ENCODE measurements around the gene VSX1.

GRCh38 chr20:25038591-25039015 lies 43.3 kb downstream of the VSX1 start:
- TF ChIP-seq, protein P1, sequence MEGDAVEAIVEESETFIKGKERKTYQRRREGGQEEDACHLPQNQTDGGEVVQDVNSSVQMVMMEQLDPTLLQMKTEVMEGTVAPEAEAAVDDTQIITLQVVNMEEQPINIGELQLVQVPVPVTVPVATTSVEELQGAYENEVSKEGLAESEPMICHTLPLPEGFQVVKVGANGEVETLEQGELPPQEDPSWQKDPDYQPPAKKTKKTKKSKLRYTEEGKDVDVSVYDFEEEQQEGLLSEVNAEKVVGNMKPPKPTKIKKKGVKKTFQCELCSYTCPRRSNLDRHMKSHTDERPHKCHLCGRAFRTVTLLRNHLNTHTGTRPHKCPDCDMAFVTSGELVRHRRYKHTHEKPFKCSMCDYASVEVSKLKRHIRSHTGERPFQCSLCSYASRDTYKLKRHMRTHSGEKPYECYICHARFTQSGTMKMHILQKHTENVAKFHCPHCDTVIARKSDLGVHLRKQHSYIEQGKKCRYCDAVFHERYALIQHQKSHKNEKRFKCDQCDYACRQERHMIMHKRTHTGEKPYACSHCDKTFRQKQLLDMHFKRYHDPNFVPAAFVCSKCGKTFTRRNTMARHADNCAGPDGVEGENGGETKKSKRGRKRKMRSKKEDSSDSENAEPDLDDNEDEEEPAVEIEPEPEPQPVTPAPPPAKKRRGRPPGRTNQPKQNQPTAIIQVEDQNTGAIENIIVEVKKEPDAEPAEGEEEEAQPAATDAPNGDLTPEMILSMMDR (IDR thresholded peaks at IDR 0.05): no peak
- no peak for TF ChIP-seq EP300 (IDR thresholded peaks at IDR 0.05)

All from ovary (tissue), 3 donors.